NB4 (cell line): ENCODE results near the gene RAC2.

Experiments
- DNase-seq: peaks from one replicate; pipeline ENCODE4 v3.0.0; 2010; ENCODE audit warnings: low read depth
- H3K4me3 ChIP-seq: one replicate; pipeline ENCODE4 v1.5.1; 2011; ENCODE audit warnings: mild to moderate bottlenecking, low read depth, low read length, moderate library complexity
- CTCF ChIP-seq: IDR thresholded peaks from one replicate; pipeline ENCODE4 v1.5.1; 2012; ENCODE audit warnings: low read depth, low read length
- MYC ChIP-seq: IDR thresholded peaks from 2 replicates; pipeline ENCODE4 v1.6.1; 2011; ENCODE audit warnings: low read depth, low read length
- POLR2A ChIP-seq: IDR thresholded peaks from 2 replicates; pipeline ENCODE4 v1.6.1; 2011; ENCODE audit warnings: mild to moderate bottlenecking; ENCODE audit not compliant: insufficient read length; ENCODE audit errors: extremely low read depth
- TF ChIP-seq, protein P1 (sequence below): IDR thresholded peaks from 2 replicates; pipeline ENCODE4 v1.6.1; 2011; ENCODE audit warnings: low read depth, low read length

Gene RAC2

DNA sequence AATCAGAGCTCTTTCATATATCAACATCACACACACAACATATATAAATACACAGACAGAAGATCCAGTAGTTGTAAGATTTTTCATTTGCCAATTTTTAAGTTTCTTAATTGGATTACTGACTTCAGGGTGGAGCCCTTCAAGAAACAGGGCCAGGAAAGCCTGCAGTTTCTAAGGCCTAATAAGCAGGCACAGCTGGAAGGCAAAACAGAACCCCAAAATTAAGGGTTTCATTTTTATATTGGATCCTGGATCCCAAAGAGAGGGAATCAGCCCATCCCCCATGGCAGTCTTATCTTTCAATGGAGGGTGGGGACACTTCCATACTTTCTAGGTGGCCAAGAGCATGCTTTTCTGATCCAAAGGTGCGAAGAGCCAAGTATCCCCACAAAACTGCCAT, 51.3 kb downstream of the RAC2 start:
- H3K4me3 ChIP-seq = no peak overlapping the region
- no peak for DNase-seq
- TF ChIP-seq POLR2A = no peak
- TF ChIP-seq, protein P1, sequence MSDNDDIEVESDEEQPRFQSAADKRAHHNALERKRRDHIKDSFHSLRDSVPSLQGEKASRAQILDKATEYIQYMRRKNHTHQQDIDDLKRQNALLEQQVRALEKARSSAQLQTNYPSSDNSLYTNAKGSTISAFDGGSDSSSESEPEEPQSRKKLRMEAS = no peak
- no peak for TF ChIP-seq CTCF
- TF ChIP-seq MYC = no peak

DNA sequence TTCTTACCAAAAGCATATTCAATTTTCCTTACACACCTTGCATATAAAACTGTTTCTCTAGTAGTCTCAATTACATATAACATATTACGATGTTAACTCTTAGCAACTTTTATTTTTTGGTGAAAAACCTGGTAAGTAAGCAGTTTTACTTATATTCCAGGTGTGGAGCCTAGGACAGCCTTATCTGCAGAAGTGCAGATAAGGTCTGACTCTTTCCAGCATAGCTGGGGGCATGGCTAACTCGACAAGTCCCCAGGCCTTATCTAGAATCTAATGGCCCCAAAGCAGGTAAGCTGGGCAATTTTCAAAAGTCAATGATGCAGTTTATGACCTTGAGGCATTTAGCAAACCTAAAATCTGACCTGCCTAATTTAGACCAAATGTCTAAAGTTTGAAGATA, 51.9 kb downstream of the RAC2 start:
- no peak overlapping the region for H3K4me3 ChIP-seq
- no peak for TF ChIP-seq MYC
- TF ChIP-seq POLR2A = no peak
- TF ChIP-seq, protein P1 = no peak
- TF ChIP-seq CTCF = no peak
- no peak for DNase-seq

- no peak overlapping the region for H3K4me3 ChIP-seq
- TF ChIP-seq POLR2A (no peak), CTCF (no peak), MYC (no peak)
- TF ChIP-seq, protein P1 = no peak
- no peak for DNase-seq
Measured at GRCh38 chr22:37190262-37190780, 53.7 kb downstream of the RAC2 start.

DNA sequence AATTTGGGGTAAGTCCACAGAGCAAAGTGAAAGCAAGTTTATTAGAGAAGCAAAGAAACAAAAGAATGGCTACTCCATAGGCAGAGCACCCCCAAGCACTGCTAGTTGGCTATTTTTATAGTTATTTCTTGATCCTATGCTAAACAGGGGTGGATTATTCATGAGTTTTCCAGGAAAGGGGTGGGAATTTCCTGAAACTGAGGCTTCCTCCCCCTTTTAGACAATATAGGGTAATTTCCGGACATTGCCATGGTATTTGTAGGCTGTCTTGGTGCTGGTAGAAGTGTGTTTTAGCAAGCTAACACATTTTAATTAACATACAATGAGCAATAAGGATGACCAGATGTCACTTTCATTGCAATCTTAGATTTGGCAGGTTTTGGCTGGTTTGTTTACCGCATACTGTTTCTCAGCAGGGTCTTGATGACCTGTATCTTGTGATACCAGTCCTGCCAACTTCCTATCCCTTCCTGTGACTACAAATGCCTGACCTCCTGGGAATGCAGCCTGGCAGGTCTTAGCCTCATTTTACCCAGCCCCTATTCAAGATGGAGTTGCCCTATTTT, 55.1 kb downstream of the RAC2 start:
- DNase-seq = no peak
- TF ChIP-seq POLR2A (no peak), CTCF (no peak), MYC (no peak)
- TF ChIP-seq, protein P1 = no peak
- H3K4me3 ChIP-seq = no peak overlapping the region

GRCh38 chr22:37187891-37188761, 55.9 kb downstream of the RAC2 start, which contains the start of gene C1QTNF6:
Gene C1QTNF6, minus strand, starts transcription at chr22:37188247. Its CDS starts 34 bp downstream, at chr22:37188213.
- TF ChIP-seq MYC = no peak
- TF ChIP-seq CTCF = no peak
- TF ChIP-seq, protein P1 = no peak
- TF ChIP-seq POLR2A = no peak
- H3K4me3 ChIP-seq = no peak within 1 kb of the TSS
- DNase-seq = no peak
